ENCODE data around the gene FCGR2B. TPM values are rescaled to one million over a fixed set of nuclear protein-coding genes. Genes with fewer than 3 reads are reported as not detected.
A peak's percentile ranks its signal among the peaks of the same experiment; 100 is the strongest.

The FCGR2B gene
- total RNA-seq, 2 donors from 2014 or later: 1.9 to 5.7 TPM

GRCh38 chr1:161726473-161727255 is 63.7 kb downstream of the FCGR2B start:
- WGBS: under 1% methylated on average over 68 of the region's 83 CpGs
- no peaks in the 10 kb centered on the region for H3K36me3 ChIP-seq
- intact Hi-C loops (cut with DNase I): no loop called here
- peak; percentile 79 for DNase-seq (ENCODE audit: low spot score)
- peak in 1 of 4 experiments; percentile 41 for TF ChIP-seq CTCF (IDR thresholded peaks at IDR 0.05)
- TF ChIP-seq POLR2AphosphoS5 (IDR thresholded peaks at IDR 0.05): no peak
- TF ChIP-seq POLR2A (IDR thresholded peaks at IDR 0.05): peak; percentile 20
- peak overlapping the region; percentile 53 to 64 for H3K4me3 ChIP-seq
- H3K4me1 ChIP-seq (replicated peaks): no peaks in the 10 kb centered on the region
- H3K27me3 ChIP-seq (replicated peaks; ENCODE audit: insufficient read depth): no peaks in the 10 kb centered on the region
- no peaks in the 10 kb centered on the region for H3K9me3 ChIP-seq
- peak overlapping the region; percentile 62 to 80 for H3K27ac ChIP-seq

DNA sequence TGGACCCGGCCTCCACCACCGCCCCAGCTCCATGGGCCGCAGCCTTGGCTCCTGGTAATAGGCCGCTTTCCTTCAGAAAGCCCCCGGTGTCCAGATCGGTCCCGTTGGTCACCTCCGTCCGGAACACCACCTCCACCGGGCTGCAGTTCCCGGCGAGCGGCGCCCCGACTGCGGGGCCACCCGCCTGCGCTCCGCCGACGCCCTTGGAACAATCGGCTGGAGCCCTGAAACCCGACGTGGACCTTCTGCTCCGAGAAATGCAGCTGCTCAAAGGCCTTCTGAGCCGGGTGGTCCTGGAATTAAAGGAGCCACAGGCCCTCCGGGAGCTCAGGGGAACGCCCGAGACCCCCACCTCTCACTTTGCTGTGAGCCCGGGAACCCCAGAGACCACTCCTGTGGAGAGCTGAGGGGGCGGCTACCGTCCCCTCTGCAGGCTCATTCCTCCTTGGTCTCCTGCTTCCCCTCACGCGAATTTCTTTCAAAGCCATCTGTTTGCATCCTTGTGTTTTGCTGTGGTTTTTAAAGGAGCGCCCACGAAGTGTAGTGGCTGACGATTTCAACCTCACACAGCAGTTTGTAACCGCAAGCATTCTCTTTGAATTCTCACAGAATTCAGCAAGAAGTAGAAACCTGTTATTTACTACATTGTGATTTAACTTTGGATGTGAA is 64.4 kb downstream of the FCGR2B start:
- Histone ChIP-seq H3K27ac (peak overlapping the region; percentile 62 to 80), H3K4me3 (peak overlapping the region; percentile 53 to 64), H3K36me3 (no peaks in the 10 kb centered on the region), H3K27me3 (replicated peaks; ENCODE audit: insufficient read depth) (no peaks in the 10 kb centered on the region), H3K4me1 (replicated peaks) (no peaks in the 10 kb centered on the region), H3K9me3 (no peaks in the 10 kb centered on the region)
- 4% methylated on average over 33 of the region's 38 CpGs for WGBS
- intact Hi-C loops (cut with DNase I): no loop called here
- no peak for DNase-seq (ENCODE audit: low spot score)
- TF ChIP-seq CTCF (IDR thresholded peaks at IDR 0.05) (no peak), POLR2A (IDR thresholded peaks at IDR 0.05) (peak; percentile 33), POLR2AphosphoS5 (IDR thresholded peaks at IDR 0.05) (peak; percentile 23)

Small RNAs within 50 kb of the gene (small RNA-seq; reads per million reads assigned to genes)
- gene RF00019: 0 reads per million in 2 donors

Other genes with a start within 250 kb of the FCGR2B start
- gene FCGR2A, start 157.7 kb upstream of the FCGR2B start, total RNA-seq: 10 to 100 TPM in 1 of 2 donors, 1 to 10 TPM in 1; 8.5 to 21.2 TPM
- 1 to 10 TPM in 1 of 2 donors, under 1 TPM in 1; 0.64 to 4.9 TPM for gene HSPA6, start 138.6 kb upstream of the FCGR2B start, total RNA-seq
- gene FCGR3A, start 113.3 kb upstream of the FCGR2B start, total RNA-seq: 1 to 10 TPM; 6.9 to 7.4 TPM
- gene FCGR3B, start 32.0 kb upstream of the FCGR2B start, total RNA-seq: 1 to 10 TPM in 1 of 2 donors, not detected in 1; 2.1 TPM
- gene FCRLA, start 44.1 kb downstream of the FCGR2B start, total RNA-seq: not detected
- 1 to 10 TPM in 1 of 2 donors, under 1 TPM in 1; 0.36 to 2.3 TPM for gene FCRLB, start 58.4 kb downstream of the FCGR2B start, total RNA-seq
- 10 to 100 TPM; 34.4 to 35.6 TPM for gene DUSP12, start 86.6 kb downstream of the FCGR2B start, total RNA-seq
- 10 to 100 TPM; 34.6 to 38.9 TPM for gene ATF6, start 103.2 kb downstream of the FCGR2B start, total RNA-seq